Measurements from ENCODE around the gene ARID5A. TPM values are rescaled to one million over a fixed set of nuclear protein-coding genes. Genes with fewer than 3 reads are reported as not detected.
"Not testable (repeated sequence)": the region's sequence is repeated elsewhere in the genome, so short reads cannot be mapped to it uniquely, and the experiment has no call there.

Gene ARID5A
- total RNA-seq (2014; rRNA removed) = 11.7 and 11.9 TPM in 2 replicates
- polyA plus RNA-seq (2012) = 10.8 TPM

- DNase-seq (ENCODE audit: low read depth) = peak; percentile 83
Observed at GRCh38 chr2:96536445-96537065, at the start of gene ARID5A. ARID5A (plus strand) TSS chr2:96536752; CDS start chr2:96536827, 75 bp downstream.

GRCh38 chr2:96489261-96489660 is 47.3 kb upstream of the ARID5A start:
- no peak for DNase-seq (ENCODE audit: low read depth)

- no peak for DNase-seq (ENCODE audit: low read depth)
Observed at GRCh38 chr2:96489663-96490062, 46.9 kb upstream of the ARID5A start.

- DNase-seq (ENCODE audit: low read depth) = no peak
Observed at GRCh38 chr2:96491860-96492497, 44.6 kb upstream of the ARID5A start.

GRCh38 chr2:96493072-96493471 is 43.5 kb upstream of the ARID5A start:
- no peak for DNase-seq (ENCODE audit: low read depth)

GRCh38 chr2:96494188-96494587 is 42.4 kb upstream of the ARID5A start:
- no peak for DNase-seq (ENCODE audit: low read depth)

GRCh38 chr2:96495982-96496629 is 40.4 kb upstream of the ARID5A start:
- no peak for DNase-seq (ENCODE audit: low read depth)

GRCh38 chr2:96498021-96498431 is 38.5 kb upstream of the ARID5A start:
- no peak for DNase-seq (ENCODE audit: low read depth)

GRCh38 chr2:96498611-96499010 is 37.9 kb upstream of the ARID5A start:
- not testable (repeated sequence) for DNase-seq (ENCODE audit: low read depth)

GRCh38 chr2:96499061-96499960 is 37.2 kb upstream of the ARID5A start:
- DNase-seq (ENCODE audit: low read depth) = no peak

GRCh38 chr2:96500385-96501066 is 36.0 kb upstream of the ARID5A start:
- no peak for DNase-seq (ENCODE audit: low read depth)

GRCh38 chr2:96501471-96501874 is 35.1 kb upstream of the ARID5A start:
- no peak for DNase-seq (ENCODE audit: low read depth)

- no peak for DNase-seq (ENCODE audit: low read depth)
Observed at GRCh38 chr2:96501886-96502810, 34.4 kb upstream of the ARID5A start.

- DNase-seq (ENCODE audit: low read depth) = no peak
Observed at GRCh38 chr2:96502891-96503636, 33.5 kb upstream of the ARID5A start.

- DNase-seq (ENCODE audit: low read depth) = no peak
Observed at GRCh38 chr2:96503637-96504243, 32.8 kb upstream of the ARID5A start.

- DNase-seq (ENCODE audit: low read depth) = peak; percentile 26
Observed at GRCh38 chr2:96505231-96505889, 31.2 kb upstream of the ARID5A start, which contains the start of gene NEURL3. NEURL3 (minus strand) TSS chr2:96505357; CDS start chr2:96505286, 71 bp downstream.

GRCh38 chr2:96506016-96506906 is 30.3 kb upstream of the ARID5A start:
- DNase-seq (ENCODE audit: low read depth) = no peak
